Measurements from ENCODE around the gene ABITRAM. TPM values are rescaled to one million over a fixed set of nuclear protein-coding genes. Genes with fewer than 3 reads are reported as not detected.

Gene ABITRAM
- total and polyA plus RNA-seq, 2 of the 13 experiments (the other 11 are each of a cell fraction or from before 2014, with no cell fraction given): 10.2 to 21.6 TPM

DNA sequence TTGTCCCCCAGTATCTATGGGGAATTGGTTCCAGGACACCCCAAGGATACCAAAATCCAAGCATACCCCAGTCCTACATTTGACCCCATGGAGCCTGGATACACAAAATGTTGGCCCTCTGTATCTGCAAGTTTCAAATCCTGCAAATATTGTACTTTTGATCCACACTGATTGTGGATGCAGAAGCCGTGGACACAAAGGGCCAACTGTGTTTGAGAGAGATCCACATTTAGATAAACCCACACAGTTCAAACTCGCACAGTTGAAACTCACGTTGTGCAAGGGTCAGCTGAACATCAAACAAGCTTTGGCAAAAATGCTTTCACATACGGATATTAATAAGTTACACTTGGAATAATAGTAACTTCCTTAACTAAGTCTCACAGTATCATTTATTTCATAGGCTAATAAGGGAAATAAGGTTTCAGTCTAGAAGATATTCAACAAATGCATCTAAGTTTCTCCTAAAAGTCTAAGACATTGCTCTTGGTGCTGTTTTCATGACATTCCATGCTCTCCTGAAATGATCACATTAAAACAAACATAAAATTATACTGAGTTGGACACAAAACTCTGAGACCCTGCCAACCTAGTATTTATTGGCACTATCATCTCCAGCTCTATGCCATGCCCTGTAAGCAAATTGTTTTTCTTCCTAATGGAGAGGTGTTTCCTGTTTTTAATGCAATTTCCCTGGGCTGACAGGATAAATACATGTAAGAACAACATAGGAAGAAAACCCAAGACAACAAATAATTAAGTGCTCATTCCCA is 39.8 kb upstream of the ABITRAM start:
- intact Hi-C loops (cut with micrococcal nuclease; ENCODE audit: unreplicated experiment) (loop anchor here (1.0 kb wide), 1 partner anchor 8 kb away; no protein-coding TSS in a partner anchor), in situ Hi-C loops (cut with HindIII; ENCODE audit: extremely low pct_ligation_motif_present, low pct_unique_long_range_greater_than_20kb) (no loop called here)
- Histone ChIP-seq H3K27ac (ENCODE audit: extremely low read length, insufficient read depth, low read length) (peak overlapping the region; percentile 99), H3K9ac (ENCODE audit: insufficient read depth, low read depth, low read length) (peak overlapping the region; percentile 48), H3K4me3 (replicated peaks in 1 of 3; ENCODE audit: insufficient read depth in 1 of 3, low read depth in 2 of 3, low read length in 3 of 3) (no peak overlapping the region; a peak in 1 of 6 replicates), H3K27me3 (ENCODE audit: control insufficient read depth in 1 of 2, insufficient read depth in 2 of 2, low read length in 2 of 2) (no peaks in the 10 kb centered on the region), H3K79me2 (ENCODE audit: insufficient read depth, low read length) (no peaks in the 10 kb centered on the region), H4K20me1 (ENCODE audit: insufficient read depth, low read length) (no peaks in the 10 kb centered on the region), H3K9me3 (ENCODE audit: low read length) (no peaks in the 10 kb centered on the region), H2AFZ (ENCODE audit: low read length) (no peak overlapping the region), H3K4me2 (ENCODE audit: low read depth, low read length) (peak overlapping the region; percentile 43), H3K36me3 (replicated peaks in 1 of 2; ENCODE audit: control insufficient read depth in 1 of 2, insufficient read depth in 2 of 2, low read length in 2 of 2) (peaks cover 21 to 76% of the 10 kb centered on the region in 2 experiments), H3K4me1 (ENCODE audit: insufficient read depth, low read length) (peaks cover 100% of the 10 kb centered on the region)
- ATAC-seq: peak; percentile 93
- ChIA-PET CTCF (ENCODE audit: low intra/inter-chr PET ratio, low total read pairs) (no interaction called here), POLR2A (interaction anchor here (1.2 to 3.0 kb wide), 3 partner anchors 9 to 60 kb away, joined by 3 to 32 read pairs (median 3); no protein-coding TSS in a partner anchor)
- WGBS (ENCODE audit: low lambda C conversion rate): 0% methylated on average over 3 of the region's 4 CpGs
- peak; percentile 100 for FAIRE-seq
- no TSS peak for BruUV-seq (replicated peaks)
- DNase-seq (ENCODE audit: low spot score): peak; percentile 98
- TF ChIP-seq ZNF816 (CRISPR knock-in tag; IDR thresholded peaks at IDR 0.05; ENCODE audit: borderline replicate concordance) (no peak; the same call in 1 of the 2 replicates), EP300 (IDR thresholded peaks at IDR 0.05; ENCODE audit: low read depth in 2 of 2, low read length in 2 of 2) (peak; percentile 85 to 99), EP300 (CRISPR knock-in tag; IDR thresholded peaks at IDR 0.05; ENCODE audit: borderline replicate concordance) (peak; percentile 93), SRSF9 (IDR thresholded peaks at IDR 0.05; ENCODE audit: borderline replicate concordance, insufficient read depth, low read depth, low read length, poor library complexity, severe bottlenecking) (no peak), ASH2L (IDR thresholded peaks at IDR 0.05; ENCODE audit: insufficient read length, low read depth, low read length) (peak; percentile 75), ESRRA (CRISPR knock-in tag; IDR thresholded peaks at IDR 0.05; ENCODE audit: low read depth) (no peak), ZNF160 (CRISPR knock-in tag; IDR thresholded peaks at IDR 0.05) (no peak), NCOA1 (CRISPR knock-in tag; IDR thresholded peaks at IDR 0.05) (no peak), TBP (CRISPR knock-in tag; IDR thresholded peaks at IDR 0.05) (no peak), ZBTB7A (CRISPR knock-in tag; IDR thresholded peaks at IDR 0.05) (no peak), HOXD1 (CRISPR knock-in tag; IDR thresholded peaks at IDR 0.05) (peak; percentile 65; the same call in 1 of the 2 replicates), ZNF329 (CRISPR knock-in tag; IDR thresholded peaks at IDR 0.05; ENCODE audit: low read depth) (no peak), HNF4A (CRISPR knock-in tag; IDR thresholded peaks at IDR 0.05) (peak; percentile 91), RCOR2 (CRISPR knock-in tag; IDR thresholded peaks at IDR 0.05) (peak; percentile 90)
- TF ChIP-seq, protein P1, sequence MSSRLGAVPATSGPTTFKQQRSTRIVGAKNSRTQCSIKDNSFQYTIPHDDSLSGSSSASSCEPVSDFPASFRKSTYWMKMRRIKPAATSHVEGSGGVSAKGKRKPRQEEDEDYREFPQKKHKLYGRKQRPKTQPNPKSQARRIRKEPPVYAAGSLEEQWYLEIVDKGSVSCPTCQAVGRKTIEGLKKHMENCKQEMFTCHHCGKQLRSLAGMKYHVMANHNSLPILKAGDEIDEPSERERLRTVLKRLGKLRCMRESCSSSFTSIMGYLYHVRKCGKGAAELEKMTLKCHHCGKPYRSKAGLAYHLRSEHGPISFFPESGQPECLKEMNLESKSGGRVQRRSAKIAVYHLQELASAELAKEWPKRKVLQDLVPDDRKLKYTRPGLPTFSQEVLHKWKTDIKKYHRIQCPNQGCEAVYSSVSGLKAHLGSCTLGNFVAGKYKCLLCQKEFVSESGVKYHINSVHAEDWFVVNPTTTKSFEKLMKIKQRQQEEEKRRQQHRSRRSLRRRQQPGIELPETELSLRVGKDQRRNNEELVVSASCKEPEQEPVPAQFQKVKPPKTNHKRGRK (CRISPR knock-in tag; IDR thresholded peaks at IDR 0.05): no peak
- TF ChIP-seq, protein P2, sequence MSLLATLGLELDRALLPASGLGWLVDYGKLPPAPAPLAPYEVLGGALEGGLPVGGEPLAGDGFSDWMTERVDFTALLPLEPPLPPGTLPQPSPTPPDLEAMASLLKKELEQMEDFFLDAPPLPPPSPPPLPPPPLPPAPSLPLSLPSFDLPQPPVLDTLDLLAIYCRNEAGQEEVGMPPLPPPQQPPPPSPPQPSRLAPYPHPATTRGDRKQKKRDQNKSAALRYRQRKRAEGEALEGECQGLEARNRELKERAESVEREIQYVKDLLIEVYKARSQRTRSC (CRISPR knock-in tag; IDR thresholded peaks at IDR 0.05; ENCODE audit: low read depth): no peak
- TF ChIP-seq, protein P3, sequence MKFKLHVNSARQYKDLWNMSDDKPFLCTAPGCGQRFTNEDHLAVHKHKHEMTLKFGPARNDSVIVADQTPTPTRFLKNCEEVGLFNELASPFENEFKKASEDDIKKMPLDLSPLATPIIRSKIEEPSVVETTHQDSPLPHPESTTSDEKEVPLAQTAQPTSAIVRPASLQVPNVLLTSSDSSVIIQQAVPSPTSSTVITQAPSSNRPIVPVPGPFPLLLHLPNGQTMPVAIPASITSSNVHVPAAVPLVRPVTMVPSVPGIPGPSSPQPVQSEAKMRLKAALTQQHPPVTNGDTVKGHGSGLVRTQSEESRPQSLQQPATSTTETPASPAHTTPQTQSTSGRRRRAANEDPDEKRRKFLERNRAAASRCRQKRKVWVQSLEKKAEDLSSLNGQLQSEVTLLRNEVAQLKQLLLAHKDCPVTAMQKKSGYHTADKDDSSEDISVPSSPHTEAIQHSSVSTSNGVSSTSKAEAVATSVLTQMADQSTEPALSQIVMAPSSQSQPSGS (CRISPR knock-in tag; IDR thresholded peaks at IDR 0.05): peak; percentile 86
- TF ChIP-seq, protein P4, sequence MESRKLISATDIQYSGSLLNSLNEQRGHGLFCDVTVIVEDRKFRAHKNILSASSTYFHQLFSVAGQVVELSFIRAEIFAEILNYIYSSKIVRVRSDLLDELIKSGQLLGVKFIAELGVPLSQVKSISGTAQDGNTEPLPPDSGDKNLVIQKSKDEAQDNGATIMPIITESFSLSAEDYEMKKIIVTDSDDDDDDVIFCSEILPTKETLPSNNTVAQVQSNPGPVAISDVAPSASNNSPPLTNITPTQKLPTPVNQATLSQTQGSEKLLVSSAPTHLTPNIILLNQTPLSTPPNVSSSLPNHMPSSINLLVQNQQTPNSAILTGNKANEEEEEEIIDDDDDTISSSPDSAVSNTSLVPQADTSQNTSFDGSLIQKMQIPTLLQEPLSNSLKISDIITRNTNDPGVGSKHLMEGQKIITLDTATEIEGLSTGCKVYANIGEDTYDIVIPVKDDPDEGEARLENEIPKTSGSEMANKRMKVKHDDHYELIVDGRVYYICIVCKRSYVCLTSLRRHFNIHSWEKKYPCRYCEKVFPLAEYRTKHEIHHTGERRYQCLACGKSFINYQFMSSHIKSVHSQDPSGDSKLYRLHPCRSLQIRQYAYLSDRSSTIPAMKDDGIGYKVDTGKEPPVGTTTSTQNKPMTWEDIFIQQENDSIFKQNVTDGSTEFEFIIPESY (CRISPR knock-in tag; IDR thresholded peaks at IDR 0.05): no peak
